GM18508 (cell line): Measurements from ENCODE around the gene THRA.

Experiments used
- ATAC-seq: cut with Tn5 transposase; IDR thresholded peaks from one replicate; pipeline ENCODE4 v1.9.1; 2021; ENCODE audit warnings: moderate number of reproducible peaks; ENCODE audit not compliant: insufficient read depth, unreplicated experiment

Gene THRA

GRCh38 chr17:40097087-40097486 lies 34.3 kb downstream of the THRA start:
- ATAC-seq, result no peak

- ATAC-seq, result no peak
Measured at GRCh38 chr17:40097931-40098845, 35.4 kb downstream of the THRA start.

- no peak for ATAC-seq
Measured at GRCh38 chr17:40098846-40099618, 36.3 kb downstream of the THRA start.

GRCh38 chr17:40099619-40100418 lies 37.1 kb downstream of the THRA start:
- no peak for ATAC-seq

- no peak for ATAC-seq
Measured at GRCh38 chr17:40100419-40100668, 37.6 kb downstream of the THRA start, which contains the start of gene NR1D1. NR1D1 (minus strand) TSS chr17:40100589; CDS start chr17:40100094, 495 bp downstream.

- no peak for ATAC-seq
Measured at GRCh38 chr17:40100669-40101366, 38.1 kb downstream of the THRA start.

- no peak for ATAC-seq
Measured at GRCh38 chr17:40101367-40102210, 38.8 kb downstream of the THRA start.

- ATAC-seq, result no peak
Measured at GRCh38 chr17:40103071-40103661, 40.4 kb downstream of the THRA start.

GRCh38 chr17:40103688-40104087 lies 40.9 kb downstream of the THRA start:
- no peak for ATAC-seq

GRCh38 chr17:40104594-40105486 lies 42.1 kb downstream of the THRA start:
- ATAC-seq, result no peak

- ATAC-seq, result no peak
Measured at GRCh38 chr17:40105861-40106759, 43.3 kb downstream of the THRA start.

- no peak for ATAC-seq
Measured at GRCh38 chr17:40106760-40107521, 44.2 kb downstream of the THRA start.

GRCh38 chr17:40107522-40108174 lies 44.9 kb downstream of the THRA start:
- ATAC-seq, result no peak

GRCh38 chr17:40108970-40109824 lies 46.4 kb downstream of the THRA start:
- ATAC-seq, result no peak
